ENCODE measurements around the gene ABCC2.

The ABCC2 gene

DNA sequence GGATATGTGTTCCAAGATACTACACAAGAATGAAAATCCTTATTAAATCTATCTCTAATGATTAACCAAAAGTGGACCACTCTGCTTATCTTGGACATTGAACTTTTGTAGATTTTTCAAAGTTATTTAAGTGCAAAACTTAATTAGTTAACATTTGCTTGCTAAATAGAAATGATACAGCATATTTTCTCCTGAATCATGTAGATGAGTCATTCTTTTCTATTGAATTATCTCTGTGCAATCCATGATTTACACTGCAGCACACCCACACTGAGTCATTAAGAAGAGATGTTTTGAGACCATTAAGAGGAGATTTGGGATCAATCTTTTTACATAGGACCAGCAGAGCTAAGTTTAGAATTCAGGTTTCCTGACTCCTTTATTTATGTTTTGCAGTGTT is 6.6 kb upstream of the ABCC2 start:
- peak; percentile 98 for FAIRE-seq

DNA sequence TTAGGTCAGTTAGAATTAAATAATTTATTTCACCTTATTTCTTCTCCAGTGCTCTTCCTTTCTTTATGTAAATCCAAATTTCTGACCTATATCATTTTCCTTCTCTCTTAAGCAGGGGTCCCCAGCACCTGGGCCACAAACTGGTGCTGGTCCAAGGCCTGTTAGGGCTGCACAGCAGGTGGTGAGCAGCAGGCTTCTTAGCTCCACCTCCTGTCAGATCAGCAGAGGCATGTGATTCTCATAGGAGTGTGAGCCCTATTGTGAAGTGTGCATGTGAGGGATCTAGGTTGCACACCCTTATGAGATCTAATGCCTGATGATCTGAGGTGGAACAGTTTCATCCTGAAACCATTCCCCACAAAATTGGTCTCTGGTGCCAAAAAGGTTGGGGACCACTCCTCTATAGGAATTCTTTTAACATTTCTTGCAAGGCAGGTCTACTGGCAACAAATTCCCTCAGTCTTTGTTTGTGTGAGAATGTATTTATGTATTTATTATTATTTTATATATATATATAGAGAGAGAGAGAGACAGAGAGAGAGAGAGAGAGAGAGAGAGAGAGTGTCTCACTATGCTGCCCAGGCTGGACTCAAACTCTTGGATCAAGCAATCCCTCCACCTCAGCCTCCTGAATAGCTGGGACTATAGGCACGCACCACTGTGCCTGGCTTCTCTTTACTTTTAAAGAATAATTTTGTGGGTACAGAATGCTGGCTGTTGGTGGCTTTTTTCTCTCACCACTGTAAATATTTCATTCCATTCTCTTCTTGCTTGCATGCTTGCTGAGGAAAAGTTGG is 4.3 kb upstream of the ABCC2 start:
- FAIRE-seq = no peak

DNA sequence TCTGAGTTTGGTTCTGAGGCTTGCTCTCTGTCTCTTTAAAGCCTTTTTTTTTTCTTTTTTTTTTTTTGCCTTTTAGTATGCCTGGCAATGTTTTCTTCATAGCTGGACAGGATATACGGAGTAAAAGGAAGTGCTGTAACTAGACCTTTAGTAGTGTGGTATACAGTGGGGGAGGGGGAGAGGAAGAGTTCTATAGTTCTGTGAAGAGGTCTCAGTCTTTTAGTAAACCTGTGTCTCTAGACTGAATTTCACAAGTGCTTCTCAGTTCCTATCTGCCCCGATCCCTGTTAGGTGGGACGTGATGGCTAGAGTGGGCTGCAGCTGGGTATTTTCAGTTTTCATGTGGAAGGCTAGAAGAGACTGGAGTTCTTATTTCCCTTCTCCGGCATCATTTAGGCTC is 3.1 kb upstream of the ABCC2 start:
- no peak for FAIRE-seq

DNA sequence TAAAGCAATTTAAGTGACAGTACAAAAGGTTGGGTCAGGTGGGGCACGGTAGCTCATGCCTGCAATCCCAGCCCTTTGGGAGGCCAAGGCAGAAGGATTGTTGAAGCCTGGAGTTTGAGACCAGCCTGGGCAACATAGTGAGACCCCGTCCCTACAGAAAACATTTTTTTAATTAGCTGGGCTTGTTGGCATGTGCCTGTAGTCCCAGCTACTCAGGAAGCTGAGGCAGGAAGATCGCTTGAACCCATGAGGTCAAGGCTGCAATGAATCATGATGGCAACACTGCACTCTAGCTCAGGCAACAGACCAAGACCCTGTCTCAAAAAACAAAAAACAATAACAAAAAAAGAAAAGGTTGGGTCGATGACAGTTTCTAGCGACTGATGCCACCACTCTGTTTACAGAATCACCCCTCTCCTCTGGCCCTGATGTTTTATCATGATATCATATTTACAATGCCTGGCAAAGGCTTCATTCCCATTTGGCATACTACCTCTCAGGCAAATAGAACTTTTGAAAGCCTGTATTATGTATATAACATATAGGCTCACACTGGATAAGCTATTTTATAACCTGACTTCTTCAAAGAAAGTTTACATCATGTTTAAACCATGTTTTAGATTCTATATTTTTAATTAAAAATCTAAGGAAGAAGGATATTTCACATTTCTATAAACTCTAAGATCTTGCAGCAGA is 558 bp upstream of the ABCC2 start:
- FAIRE-seq = no peak

DNA sequence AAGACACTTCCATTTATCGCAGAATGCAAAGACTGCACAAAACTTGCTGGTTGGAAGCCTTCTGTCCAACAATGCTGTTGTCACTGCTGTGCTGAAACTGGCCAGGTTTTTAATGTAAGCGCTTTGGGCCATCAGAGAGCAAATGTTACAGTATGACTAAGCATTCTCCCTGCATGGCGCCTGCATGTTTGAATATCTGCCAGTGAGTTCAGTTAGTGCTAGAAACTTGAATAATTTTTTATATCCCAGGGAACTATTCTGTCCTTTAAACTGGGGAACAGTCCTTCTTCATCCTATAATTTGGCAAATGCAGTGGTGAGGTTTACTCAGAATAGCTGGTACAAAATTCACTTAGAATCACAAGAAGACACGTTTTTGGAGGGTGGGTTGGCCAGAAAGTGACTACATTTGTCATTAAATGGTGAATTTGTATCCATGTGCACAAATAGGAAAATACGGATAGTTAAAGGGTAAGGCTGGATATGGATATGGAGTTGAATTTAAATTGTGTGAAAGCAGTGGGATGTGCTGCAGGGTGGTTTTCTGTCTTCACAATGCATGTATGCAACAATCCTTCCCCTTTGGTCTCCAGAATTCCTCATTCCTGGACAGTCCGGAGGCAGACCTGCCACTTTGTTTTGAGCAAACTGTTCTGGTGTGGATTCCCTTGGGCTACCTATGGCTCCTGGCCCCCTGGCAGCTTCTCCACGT is 1.7 kb downstream of the ABCC2 start:
- peak; percentile 97 for FAIRE-seq

DNA sequence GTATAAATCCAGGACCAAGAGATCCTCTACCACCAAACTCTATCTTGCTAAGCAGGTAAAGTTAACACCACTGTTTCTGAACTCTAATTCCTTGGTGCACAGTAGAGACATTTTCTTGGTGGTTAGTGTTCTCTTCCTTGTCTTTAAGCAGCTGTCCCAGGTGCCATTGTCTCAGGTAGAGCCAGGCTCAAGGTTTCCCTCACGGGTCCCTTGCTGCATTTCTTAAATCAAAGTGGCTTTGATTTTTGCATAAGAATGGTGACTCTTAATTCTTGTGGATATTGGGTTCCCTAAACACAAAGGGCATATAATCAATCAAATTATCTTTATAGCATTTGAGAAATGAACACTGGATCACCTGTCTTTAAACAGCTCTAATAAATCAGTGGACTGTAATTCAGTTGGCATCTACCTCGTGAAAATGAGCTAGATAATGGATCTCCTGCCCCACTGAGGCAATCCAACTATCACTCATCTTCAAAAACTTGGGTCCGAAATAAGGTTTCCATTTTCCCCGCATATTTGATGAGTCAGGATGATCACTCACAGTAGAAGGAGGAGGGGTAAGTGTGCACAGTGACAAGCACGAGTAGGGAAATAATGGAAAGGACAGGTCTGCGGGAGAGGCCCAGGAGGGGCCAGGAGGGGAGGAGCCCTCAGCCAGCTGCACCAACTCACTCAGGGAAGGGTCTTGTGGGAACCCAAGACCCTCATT is 2.4 kb downstream of the ABCC2 start:
- no peak for FAIRE-seq

DNA sequence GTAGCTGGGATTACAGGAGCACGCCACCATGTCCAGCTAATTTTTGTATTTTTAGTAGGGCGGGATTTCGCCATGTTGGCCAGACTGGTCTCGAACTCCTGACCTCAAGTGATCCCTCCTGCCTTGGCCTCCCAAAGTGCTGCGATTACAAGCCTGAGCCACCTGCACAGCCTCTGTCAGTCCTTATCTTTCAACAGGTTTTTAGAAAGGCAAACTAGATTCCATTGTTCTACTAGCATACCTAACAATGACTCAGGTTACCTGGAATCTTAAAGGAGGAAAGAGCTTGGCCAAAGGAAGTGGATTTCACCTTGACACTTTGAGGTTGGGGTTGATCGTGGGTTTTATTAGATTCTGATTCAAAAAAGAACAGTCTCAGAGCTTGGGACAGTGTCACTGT is 3.2 kb downstream of the ABCC2 start:
- no peak for FAIRE-seq

DNA sequence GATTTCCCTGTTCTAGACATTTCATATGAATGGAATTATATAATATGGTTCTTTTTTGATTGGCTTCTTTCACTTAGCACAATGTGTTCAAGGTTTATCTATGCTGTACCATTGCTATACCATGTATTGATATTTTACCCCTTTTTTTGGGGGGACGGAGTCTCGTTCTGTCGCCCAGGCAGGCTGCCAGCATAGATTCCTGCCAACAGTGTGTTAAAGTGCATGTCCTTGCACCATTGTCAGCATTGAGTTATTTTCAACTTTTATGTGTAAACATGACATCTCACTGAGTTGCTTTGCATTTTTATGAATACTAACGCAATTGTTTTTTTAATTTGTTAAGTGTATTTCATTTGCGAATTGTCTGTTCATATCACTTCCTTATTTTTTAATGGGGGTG is 4.9 kb downstream of the ABCC2 start:
- FAIRE-seq = no peak

DNA sequence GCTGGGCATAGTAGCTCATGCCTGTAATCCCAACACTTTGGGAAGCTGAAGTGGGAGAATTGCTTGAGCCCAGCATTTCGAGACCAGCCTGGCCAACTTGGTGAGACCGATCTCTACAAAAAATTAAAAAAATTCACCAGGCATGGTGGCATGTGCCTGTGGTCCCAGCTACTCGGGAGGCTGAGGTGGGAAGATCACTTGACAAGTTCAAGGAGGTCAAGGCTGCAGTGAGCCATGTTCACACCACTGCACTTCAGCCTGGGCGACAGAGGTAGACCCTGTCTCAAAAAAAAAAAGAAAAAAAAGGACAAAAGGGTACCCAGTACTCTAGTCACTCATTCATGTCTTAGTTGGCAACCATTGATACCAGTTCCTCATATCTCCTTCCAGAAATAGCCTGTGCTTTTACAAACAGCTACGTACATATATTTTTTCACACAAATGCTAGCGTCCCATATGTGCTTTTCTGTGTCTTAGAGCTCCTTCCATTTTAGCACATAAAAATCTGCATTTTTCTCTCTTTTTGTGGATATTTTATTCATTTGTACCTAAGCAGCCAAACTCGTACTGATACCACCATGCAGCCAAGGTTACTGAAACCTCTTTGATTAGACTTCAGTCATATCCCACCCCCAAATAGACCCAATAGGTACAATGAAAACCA is 5.5 kb downstream of the ABCC2 start:
- FAIRE-seq = no peak

DNA sequence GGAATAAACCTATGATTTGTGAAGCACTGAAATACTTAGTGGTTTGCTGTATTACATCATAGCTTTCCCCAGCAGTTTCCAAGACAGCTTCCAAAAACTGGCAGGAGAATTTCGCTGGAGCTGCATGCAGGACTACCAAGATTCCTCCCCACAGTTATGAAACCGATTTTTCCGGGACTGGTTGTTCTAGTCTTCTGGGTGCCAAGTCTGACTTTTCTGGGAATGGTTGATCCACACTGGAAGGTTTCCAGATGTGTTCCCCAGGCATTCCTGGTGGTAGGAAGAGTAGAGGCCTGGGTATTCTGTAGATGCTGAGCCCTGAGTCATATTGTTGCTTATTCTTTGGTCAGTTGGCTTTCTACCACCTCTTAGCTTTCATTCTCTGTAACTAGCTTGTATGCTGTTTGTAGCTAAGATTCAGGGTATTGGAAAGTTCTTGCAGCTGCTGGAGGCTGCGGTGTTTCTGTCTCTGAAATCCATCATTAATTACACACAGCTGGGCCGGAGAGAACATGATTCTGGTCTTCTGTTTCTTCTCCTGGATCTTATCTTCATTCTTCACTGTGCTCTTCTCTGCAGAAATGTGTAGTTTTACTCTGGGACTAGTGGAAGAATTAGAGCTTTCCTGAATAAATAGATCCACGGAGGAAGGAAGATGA is 6.3 kb downstream of the ABCC2 start:
- no peak for FAIRE-seq

DNA sequence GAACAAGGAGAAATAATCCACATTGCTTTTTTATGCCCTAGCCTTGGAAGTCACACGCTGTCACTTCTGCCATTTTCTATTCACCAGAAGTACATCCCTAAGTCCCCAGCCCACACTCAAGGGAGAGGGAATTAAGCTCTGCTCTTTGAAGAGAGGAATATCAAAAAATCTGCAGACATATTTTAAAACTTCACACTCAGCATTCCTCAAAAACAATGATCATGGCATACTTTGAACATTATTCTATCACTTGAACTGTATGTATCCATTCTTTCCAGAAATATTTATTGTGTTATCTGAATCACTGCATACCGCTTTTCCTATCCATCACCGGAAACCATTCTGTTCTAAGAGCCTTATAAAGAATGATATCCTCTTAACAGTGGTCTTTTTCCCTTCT is 9.4 kb downstream of the ABCC2 start:
- no peak for FAIRE-seq

DNA sequence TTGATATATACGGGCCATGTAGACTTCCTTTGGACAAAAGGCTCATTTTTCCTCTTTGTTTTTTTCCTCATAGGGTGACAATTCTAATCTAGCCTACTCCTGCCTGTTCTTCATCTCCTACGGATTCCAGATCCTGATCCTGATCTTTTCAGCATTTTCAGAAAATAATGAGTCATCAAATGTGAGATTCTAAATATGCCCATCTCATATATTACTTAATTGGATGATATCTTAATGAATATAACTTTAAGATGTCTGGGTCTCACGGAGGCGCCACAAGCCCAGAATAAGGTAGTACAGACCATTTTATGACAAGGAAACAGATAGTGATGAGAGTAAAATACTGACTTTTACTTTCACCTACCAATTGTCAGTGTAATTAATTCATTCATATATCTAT is 11.4 kb downstream of the ABCC2 start:
- FAIRE-seq = no peak

DNA sequence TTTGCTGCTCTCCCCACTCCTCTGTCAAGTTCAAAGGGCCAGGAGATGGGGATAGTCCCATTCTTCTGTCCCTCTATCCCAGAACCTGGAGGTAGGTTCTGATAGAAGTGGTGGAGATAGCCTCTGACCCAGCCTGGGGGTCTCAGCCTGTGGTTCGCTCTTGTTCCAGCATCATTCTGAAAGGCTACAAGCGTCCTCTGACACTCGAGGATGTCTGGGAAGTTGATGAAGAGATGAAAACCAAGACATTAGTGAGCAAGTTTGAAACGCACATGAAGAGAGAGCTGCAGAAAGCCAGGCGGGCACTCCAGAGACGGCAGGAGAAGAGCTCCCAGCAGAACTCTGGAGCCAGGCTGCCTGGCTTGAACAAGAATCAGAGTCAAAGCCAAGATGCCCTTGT is 14.5 kb downstream of the ABCC2 start:
- no peak for FAIRE-seq

DNA sequence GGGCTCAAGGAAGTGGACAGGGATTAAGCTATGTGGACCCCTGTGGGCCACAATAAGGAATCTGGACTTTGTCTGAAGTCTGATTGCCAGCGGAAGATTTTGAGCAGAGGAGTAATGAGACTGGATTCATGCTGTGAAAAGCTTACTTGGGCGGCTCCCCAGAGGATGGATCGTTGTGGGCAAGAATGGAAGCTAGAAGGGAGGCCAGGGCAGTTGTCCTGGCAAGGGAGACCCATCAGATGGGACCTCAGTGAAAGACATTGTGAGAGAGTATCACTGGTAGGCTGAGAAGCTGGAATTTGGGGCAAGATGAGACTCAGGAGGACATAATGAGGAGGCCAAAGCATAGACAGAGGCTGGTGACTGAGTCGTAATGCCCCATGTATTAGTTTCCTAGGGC is 15.6 kb downstream of the ABCC2 start:
- no peak for FAIRE-seq

DNA sequence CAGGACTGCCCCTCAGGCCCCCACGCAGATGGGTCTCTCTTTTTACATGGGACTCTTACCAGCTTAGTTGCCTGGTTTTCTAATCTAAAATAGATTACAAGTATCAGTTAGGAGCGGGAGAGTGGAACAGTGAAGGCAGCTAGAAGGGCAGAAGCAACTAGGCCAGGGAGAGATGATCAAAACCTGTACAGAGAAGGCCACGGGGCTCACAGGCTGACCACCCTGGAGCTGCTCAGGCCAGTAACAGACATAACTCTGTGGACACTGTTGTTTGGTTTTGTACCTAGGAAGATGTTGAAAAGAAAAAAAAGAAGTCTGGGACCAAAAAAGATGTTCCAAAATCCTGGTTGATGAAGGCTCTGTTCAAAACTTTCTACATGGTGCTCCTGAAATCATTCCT is 16.5 kb downstream of the ABCC2 start:
- FAIRE-seq = no peak

DNA sequence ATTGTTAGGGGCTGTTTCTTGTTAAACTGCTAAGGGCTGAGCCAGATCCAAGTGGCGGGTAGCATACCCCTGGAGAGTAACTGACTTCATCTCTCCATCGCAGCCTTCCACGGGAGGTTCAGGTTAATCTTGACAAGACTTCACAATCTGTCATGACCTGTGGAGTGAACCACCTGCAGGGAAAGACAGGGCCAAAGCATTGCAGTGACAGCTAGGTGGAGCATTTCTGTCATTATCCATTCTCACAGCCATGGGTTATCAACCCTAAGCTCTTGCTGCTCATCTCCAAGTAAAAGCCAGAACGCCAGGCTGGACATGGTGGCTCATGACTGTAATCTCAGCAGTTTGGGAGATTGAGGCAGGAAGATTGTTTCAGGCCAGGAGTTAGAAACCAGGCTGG is 17.2 kb downstream of the ABCC2 start:
- no peak for FAIRE-seq

DNA sequence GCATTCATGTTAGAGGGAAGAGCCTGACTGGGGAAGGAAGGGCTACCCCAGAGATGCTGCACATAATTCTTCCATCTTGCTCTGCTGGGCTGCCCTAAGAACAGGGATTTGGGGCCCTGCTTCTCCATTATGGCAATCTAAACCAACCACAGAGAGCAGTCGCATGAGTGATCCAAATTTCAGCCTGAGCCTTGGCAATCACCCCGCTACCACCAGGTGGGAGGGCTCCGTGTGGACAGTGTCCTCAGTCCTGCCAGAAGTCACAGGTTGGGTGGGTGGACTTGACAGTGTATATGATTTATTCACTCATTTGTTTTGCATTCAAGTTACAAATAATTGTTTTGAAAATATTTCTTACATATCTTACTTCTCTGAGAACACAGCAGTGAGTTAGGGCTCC is 22.0 kb downstream of the ABCC2 start:
- FAIRE-seq = no peak

DNA sequence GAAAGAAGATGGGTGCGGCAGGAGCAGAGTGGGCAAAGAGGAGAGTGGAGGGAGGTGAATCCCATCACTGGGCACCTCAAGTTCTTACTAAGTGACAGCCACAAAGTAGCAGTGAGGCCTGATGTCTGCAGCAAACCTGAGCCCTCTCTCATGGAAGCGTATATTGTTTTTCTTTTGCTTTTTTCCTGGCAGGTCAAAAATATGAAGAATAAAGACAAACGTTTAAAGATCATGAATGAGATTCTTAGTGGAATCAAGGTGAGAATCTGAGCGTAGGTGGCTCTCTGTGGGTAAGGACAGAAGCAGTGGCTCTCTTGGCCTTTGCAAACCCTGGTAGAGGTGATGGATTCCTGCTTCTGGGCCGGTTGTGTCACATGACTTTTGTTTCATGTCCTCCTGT is 22.8 kb downstream of the ABCC2 start:
- no peak for FAIRE-seq

DNA sequence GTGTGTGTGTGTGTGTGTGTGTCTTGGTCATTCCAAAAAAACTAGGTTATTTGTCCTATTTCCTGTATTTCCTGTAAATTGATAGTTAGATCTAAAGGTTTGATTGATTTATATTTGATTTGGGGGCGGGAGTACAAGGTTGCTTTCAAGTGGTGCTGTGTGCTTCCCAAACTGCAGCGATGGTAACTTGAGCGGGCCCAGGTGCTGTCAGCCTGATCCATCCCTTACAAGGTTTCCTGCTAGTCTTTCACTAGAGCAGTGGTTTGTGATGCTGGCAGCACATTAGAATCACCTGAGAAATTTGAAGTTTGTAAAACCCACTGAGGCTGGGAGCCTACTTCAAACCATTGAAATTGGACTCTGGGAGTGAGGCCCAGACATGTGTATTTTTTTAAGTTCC is 23.7 kb downstream of the ABCC2 start:
- FAIRE-seq = no peak

DNA sequence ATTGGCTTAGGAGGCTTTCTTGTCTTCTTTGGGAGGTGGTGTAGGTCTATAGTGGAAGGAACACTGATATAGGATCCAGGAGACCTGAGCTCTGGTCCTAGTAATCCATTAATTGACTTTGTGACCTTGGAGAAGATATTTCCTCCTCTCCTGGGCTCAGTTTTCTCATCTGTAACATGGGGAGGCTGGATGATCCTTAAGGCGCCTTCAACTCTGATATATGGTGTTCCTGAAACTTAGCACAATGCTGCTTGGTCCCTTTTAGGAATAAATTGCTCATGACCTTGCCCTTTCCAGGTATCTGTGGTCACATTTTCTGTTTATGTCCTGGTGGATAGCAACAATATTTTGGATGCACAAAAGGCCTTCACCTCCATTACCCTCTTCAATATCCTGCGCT is 25.3 kb downstream of the ABCC2 start:
- no peak for FAIRE-seq

DNA sequence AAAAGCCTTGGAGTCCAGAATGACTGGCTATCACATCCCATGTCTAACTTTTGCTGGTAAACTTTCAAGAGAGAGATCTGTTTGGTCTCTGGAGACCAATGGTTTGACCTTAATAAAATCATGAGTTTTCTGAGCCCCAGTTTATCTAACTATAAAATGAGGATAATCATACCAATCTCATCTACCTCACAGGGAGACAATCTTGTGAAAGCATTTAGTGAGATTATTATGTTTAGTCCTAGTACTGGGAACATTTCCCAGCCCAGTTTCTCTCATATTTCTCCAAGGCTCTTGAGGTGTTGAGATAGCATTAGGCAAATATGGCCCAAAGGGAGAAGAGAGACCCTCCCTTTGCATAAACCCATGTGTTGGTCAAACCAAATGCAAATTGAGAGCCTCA is 25.8 kb downstream of the ABCC2 start:
- no peak for FAIRE-seq

DNA sequence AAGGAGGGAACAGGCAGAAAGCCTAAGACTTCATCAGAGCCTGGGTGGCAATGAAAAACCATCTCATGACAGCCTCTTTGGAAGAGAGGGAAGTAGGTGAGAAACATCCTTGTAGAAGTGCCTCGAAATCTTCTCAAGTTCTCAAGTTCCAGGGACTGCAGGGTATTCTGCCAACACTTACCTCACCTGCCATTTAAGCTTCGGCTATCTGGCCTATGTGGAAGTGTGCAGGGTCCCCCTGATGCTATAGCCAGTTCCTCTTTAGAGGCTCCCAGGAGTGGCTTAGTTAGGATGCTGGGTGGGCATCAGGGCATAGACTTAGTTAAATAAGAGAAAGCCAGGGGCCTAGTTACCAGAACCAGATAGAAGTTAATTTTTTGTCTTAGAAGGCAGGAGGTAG is 27.0 kb downstream of the ABCC2 start:
- no peak for FAIRE-seq

Measured in A204.1 (cell line).